Activated CD4-positive, alpha-beta T cell treated with anti-CD3 and anti-CD28 coated beads for 48 hours (primary cell): ENCODE data around the gene CSNK1A1.
A peak's percentile ranks its signal among the peaks of the same experiment; 100 is the strongest.
"Not testable (repeated sequence)": the region's sequence is repeated elsewhere in the genome, so short reads cannot be mapped to it uniquely, and the experiment has no call there.

Experiments
- DNase-seq: peaks from one replicate; pipeline ENCODE4 v3.0.0-alpha.2; 2020

Gene CSNK1A1

DNA sequence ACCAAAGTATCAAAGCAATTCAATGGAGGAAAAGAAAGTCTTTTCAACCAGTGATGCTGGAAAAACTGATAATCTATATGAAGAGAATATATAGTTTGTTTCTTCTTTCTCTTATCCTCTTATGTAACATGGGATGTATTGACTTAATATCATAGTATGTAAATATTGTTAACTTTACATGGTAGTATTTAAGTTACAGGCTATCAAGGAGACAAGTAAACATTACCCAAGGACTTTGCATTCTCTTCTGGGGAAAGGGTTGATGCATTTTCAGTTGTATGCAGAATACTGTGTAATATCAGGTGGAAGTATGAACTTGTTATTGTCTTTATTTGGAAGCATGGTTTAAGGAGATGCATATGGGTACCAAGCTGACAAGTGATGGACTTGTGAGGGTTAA is 20.9 kb upstream of the CSNK1A1 start:
- DNase-seq: no peak

DNA sequence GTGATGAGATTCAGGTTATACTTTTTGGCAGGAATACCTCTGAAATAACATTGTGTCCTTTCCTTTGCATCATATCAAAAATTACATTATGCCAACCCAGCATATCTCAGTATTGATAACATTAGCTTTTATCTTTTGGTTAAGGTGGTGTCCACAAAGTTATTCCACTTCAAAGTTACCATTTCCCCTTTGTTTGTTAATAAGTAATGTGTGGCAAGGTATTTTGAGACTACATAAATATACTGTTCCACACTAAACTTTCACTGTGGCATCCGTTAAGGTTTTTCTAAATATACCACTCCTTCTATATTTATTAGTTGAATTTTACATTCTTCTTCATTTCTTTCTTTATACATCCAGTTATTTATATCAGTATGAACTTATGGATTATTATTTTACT is 16.0 kb upstream of the CSNK1A1 start:
- no peak for DNase-seq

DNA sequence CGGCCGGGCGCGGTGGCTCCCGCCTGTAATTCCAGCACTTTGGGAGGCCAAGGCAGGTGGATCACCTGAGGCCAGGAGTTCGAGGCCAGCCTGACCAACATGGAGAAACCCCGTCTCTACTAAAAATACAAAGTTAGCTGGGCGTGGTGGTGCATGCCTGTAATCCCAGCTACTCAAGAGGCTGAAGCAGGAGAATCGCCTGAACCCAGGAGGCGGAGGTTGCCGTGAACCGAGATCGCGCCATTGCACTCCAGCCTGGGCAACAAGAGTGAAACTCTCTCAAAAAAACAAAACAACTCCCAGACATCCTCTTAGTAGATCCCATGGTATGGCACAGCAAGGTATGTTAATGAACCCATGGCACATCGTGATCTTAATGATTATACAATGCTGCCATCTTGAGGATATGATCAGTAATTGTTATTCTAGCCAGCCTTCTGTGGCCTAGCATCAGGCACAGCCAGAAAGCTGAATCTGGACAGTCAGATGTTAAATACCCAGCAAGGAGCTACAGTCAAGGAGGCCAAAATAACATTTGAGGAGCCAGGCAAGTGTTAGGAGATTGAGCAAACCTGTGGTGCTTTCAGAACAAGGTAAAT is 13.4 kb upstream of the CSNK1A1 start:
- not testable (repeated sequence) for DNase-seq

DNA sequence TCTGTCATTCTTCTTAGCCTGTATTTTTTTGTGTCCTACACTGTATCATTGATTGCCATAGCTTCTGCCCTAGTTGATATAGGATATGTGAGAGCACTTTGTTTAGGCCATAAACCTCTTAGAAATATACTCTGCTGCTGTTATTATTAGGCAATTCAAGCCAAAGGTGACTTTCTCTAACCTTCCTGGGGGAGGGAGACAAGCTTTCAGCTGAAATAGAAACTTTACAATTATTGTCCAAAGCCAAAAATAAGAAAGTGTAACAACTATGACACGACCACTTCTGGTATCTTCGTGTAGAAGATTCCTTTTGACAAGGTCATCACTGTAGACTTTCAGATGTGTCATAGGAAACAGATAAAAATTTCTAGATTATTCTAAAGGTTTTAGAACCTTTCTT is 12.2 kb upstream of the CSNK1A1 start:
- no peak for DNase-seq

DNA sequence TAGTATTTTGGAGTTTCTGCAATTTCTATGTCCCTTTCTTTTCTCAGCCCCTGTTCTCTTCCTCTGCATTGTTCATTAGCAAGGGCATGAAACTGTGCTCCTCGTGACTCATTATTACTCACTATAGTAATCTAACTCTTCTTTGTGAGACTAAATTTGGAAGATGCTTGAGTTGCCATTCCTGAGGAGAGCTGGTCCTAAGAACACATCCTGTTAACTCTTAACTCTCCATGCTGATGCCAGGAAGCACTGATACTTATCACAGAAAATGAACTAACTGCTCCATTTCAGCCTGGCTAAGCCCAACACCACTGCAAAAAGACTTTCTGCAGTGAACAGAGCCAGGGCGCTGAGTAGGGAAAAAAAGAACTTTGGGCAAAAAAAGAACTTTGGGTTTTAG is 10.6 kb upstream of the CSNK1A1 start:
- DNase-seq: no peak

DNA sequence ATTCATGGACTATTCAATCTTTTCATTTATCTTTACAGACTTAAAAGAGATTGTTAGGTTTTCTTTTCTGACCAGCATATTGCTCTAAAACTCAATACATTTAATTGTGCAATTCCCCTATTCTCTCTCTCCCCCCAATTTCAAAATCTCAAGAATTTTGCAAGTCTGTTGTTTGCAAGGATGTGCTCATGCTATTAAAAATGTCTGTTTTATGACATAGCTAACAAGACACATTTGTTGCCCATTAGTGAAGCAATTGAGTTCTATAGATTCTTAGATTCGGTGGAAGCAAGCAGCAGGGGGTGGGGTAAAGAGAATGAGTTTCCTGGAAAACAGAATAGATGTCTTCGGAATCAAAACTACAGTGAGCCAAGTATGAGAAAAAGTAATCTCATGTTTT is 8.5 kb upstream of the CSNK1A1 start:
- no peak for DNase-seq

DNA sequence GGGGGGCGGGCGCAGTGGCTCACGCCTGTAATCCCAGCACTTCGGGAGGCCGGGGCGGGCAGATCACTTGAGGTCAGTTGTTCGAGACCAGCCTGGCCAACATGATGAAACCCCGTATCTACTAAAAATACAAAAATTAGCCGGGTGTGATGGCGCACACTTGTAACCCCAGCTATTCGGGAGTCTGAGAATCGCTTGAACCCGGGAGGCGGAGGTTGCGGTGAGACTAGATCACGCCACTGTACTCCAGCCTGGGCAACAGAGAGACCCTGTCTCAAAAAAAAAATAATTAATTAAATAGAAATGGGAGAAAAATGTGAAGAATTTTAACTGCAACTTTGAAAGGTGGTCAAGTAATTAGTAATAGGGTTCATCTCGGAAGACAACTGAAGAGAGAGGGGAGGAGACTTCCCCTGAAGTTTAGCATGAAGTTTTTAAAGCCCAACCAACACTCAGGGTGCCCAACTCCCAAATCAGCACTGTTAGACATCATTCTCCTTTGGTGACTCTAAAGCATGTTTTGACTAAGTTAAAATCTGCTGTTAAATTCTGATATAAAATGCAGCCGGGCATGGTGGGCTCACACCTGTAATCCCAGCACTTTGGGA is 1.4 kb upstream of the CSNK1A1 start:
- DNase-seq: no peak

DNA sequence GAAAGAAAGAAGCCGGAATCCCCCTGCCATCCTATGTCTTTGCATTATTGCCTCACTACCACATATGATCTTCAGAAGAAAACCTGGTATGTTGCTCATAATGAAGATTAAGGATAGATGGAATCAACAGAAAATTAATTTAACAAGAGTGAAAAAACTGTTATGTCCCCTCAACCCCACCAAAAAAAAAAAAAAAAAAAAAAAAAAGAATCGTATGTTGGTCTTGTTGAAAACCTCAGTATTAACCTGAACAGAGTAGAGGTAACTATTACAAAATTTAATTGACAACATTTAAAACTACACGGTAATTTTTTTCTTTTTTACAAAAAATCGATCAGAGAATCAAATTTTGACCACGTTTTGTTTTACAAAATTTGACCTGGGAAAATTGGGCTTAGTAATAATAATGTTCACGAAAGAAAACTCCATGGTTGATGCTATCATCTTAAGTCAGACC is 827 bp upstream of the CSNK1A1 start:
- no peak for DNase-seq

DNA sequence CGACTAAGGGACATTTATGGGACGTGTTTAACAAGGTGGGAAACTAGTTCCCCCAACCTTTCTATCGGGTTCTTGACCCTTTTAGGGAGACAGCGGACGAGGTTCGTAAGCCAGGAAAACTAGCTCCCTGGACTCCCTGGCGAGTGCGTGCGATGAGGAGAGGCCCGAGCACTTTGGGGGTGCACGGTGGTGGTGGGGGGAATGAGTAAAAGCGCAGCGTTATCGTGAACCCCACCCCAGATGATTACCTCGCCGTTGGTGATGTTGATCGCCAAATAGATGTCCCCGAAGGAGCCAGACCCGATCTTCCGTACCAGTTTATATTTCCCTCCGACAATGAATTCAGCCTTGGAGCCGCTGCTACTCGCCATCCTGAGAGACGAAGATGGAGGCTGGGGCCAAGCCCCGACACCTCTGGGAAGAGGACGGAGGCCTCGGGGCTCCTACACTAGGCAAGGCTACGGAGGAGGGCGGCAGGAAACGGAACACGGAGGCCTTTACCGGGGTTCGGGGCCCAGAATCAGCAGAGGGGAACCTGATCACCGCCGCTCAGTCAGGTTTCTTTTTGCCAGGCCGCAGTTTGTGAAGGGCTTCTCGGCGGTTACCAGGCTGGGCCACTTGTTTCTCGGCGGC is 529 bp downstream of the CSNK1A1 start:
- peak; percentile 36 for DNase-seq

DNA sequence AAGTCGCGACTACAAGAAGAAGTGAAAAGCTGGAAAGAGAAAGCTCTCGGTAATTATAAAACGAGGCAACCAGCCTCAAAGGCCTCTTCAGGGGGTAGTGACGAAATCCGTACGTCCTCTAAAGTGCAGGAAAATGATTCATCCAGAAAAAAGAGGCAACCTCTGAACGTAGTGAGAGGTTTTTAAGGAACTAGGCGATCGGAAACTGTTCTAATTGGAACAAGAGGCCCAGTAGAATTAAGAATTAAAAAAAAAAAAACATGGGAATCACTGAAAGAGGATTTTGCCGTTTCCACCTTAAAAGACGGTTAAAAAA is 1.0 kb downstream of the CSNK1A1 start:
- DNase-seq: peak; percentile 26

DNA sequence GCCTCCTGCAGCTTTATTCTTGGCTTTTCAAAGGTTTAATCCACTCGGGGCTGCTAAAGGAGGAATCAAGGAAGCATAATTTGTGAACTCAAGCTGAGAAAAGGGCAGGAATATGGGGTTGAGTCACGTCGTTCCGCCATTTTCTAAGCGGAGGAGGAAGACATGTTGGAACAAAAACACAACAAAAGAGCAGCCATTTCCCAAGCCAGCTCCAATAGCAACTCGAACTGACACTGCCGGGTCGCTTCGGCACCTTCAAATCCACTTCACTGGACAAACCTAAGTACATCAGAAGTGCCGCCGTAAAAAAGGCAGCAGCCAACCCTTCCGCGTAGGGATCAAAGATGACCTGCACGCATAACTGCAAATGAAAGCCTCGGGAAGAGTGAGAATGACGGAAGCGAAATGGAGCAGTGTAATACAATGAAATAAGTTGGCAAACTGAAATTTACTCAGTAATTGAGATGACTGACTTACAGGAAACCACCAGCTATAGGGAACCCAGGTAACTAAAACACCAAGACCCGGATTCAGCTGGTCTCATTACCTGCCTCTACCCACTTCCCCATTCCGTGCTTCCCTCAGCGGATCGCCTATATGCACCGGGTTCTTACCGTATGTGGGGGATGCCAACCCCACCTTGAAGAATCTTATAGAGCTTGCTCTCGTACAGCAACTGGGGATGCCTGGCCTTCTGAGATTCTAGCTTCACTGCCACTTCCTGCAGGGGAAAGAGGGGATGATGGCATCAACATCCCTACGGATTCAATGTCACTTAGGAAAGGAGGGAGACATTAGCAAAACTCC is 1.6 kb downstream of the CSNK1A1 start:
- peak; percentile 56 for DNase-seq

DNA sequence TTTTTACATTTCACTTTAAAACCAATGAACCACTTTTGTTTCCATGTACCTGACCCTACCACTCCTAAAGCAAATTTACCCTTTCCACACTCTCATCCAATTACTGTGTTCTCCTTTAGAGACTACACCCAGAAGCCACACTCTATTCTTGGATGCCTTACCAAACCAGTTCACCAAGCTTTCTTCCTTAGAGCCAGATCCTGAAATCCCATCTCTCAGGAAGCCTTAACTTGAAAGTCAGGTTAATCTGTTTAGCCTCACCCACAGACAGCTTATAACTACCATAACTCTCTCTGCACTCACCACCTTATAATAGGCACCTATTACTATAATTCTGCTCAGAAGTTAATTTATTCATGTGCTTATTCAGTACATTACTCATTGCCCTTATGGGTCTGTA is 4.3 kb downstream of the CSNK1A1 start:
- no peak for DNase-seq

DNA sequence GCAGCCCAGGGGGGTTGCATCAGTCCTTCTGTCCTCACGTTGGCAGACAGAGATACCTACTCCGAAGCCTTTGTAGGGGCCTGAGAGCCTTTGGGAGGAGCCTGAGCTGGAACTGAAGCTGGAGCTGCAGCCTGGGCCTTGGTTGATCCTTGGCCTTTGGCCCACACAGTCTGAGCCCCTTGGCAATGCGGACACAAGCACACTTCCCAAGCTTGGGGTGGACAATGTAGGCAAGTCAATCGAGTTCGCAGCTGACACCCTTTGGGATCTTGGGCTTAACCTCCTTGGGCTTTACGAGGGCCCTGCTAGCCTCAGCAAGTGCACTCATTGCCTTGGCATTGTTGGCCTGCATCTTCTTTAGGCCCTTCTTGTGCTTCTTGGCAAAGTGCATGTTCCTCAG is 5.9 kb downstream of the CSNK1A1 start:
- DNase-seq: no peak

DNA sequence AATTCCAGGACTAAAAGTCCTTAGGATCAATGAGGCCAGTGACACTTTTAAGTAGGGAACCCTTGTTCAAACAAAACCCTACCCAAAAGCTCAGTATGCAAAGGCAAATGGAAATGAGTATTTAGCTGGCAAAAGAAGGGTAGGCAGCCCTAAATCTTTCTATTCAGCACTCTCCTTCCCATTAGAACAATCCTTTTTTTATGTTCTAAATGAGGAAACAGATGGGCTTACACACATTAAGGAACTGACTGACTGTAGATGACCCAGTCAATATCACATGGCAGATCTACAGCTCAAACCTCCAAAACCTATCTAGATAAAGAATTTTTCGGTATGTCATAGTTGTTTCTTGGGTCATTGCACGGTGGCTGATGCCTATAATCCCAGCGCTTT is 7.2 kb downstream of the CSNK1A1 start:
- DNase-seq: no peak

DNA sequence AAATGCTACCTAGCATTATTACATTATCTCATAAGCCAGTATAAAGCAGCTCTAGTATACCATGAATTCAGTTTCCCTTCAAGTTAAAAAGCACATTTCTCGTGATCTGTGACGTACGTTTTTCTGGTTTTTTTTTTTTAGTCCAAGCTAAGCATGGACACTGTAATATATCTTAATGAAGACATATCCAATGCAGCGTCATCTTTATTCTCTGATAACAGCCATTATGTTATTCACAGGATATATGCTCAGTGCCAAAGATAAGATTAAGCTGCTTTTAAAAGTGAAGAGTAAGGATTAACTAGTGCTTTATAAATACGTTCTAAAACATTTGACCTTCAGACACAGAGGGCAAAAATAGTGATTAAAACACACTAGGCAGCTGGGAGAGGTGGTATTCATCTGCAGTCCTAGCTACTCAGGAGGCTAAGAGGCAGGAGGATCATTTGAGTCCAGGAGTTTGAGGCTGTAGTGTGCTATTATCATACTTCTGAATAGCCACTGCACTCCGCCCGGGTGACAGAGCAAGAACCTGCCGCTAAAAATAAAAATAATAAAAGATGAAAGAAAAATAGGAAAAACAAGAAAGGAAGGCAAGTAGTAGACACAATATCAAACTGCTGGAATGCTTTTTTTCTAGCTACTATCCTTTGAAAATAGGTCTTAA is 7.7 kb downstream of the CSNK1A1 start:
- no peak for DNase-seq

DNA sequence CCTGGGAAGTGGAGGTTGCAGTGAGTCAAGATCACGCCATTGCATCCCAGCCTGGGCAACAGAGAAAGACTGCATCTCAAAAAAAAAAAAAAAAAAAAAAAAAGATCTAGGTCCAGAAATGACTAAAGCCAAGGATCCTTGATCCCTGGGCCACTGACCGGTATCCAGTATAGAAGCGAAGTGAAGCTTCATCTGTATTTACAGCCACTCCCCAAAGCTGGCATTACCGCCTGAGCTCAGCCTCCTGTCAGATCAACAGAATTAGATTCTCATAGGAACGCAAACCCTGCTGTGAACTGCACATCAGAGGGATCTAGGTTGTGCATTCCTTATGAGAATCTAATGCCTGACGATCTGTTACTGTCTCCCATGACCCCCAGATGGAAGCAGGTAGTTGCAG is 9.3 kb downstream of the CSNK1A1 start:
- DNase-seq: no peak

DNA sequence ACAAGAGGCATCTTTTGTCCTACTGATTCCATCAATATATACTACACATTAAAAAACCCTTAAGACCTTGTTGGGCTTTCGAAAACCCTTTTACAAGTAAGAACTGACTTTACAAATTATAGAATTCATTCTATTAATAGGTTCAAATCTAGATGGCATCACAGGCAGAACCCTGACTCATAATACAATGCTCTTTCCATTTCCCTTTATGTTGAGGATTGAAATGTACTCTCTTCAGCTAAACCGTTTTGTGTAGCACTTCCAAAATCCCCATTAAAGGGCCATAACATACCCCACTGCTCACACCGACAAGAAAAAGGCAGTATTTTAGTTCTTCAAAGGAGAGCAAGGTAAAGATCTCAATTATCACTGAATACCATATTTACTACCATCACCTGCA is 11.2 kb downstream of the CSNK1A1 start:
- DNase-seq: no peak

DNA sequence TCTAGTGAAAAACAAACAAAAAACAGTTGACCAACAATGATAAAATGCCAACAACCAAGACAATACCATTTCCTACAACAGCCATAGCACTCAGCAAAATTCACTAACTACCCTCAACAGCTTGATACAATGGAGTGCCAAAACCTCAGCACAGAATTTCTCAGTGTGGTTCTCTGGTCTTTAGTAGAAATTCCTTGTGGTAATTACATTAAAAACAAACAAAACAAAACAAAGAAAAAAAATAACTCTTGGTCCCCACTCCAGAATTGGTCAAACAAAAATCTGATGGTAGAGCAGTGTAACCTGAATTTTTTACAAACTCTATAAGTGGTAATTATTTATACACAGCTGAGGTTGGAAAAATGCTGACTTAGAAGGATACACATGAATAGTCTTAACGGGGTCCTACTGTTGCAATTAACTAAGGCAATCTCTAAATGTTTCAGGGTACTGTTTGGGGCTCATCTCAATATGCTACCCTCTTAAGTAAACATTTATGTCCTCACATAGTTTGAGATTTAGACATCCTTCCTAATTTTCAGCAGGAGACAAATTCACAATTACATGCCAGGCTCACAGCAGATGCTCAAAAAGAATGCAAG is 13.8 kb downstream of the CSNK1A1 start:
- no peak for DNase-seq

DNA sequence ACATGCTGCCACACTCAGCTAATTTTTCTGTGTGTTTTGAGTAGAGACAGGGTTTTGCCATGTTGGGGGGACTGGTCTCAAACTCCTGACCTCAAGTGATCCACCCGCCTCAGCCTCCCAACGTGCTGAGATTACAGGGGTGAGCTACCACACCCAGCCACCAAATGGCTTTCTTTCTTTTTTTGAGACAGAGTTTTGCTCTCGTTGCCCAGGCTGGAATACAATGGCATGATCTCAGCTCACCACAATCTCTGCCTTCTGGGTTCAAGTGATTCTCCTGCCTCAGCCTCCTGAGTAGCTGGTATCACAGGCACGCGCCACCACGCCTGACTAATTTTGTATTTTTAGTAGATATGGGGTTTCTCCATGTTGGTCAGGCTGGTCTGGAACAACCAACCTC is 15.5 kb downstream of the CSNK1A1 start:
- peak; percentile 12 for DNase-seq

DNA sequence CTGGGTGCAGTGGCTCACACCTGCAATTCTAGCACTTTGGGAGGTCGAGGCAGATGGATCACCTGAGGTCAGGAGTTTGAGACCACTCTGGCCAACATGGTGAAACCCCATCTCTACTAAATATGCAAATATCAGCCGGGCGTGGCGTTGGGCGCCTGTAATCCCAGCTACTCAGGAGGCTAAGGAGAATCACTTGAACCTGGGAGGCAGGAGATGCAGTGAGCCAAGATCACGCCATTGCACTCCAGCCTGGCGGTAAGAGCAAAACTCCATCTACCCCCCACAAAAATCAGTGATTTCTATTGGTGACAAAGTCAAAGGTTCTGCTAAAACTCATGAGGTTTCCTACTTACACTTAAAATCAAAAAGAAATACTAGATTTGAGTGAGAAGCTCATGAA is 18.8 kb downstream of the CSNK1A1 start:
- no peak for DNase-seq

DNA sequence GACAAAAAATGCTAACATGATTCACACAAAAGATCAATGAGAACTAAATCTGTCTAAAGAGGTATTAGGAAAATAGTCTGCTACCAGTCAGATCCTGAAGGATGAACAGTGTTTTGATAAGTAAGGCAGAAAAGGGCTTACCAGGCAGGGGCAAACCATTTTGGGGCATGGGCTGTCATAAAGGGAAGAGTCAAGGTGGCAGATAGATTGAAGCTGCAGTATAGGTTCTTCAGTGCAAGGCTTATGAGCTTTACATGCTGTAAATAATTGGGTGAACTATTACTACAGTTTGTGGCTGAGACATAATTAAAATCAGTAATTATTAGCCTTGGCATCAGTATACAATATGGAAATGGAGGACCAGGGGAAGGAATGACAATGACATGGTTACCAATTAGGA is 21.8 kb downstream of the CSNK1A1 start:
- DNase-seq: no peak

DNA sequence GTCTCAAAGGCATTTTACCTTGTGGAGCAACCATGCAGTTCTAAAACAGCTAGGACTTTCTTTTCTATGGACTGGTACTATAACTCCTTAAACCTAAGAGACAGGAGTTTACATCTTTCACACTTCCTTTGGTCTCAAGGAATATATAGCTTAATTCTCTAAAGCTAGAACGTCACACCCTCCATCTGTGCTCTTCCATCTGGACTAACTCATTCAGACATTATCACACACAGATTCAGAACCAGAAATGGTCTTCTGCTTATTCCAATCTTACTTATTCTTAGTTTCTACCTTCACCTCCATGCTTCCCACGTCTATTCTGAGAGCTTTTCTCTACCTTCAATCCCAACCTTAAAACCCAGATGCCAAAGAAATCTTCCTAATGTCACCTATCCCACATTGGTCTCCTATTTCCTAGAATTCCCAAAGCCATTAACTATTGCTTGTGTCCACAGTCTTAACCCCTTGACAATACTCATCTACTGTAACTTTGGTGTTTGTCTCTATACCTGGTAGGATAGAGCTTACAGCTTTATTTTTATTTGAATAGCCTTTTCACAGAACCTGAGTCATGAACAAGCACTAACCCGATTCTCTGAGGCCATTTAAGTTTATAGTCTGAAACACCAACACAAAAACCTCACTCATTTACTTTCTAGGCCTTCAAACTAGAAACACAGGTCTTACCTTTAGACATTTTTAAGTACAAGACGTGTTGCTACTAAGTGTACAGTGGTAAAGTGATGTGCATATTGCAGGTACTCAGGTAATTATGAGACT is 22.8 kb downstream of the CSNK1A1 start:
- no peak for DNase-seq
